ENCODE data around the gene SHC2. TPM values are rescaled to one million over a fixed set of nuclear protein-coding genes. Genes with fewer than 3 reads are reported as not detected.

SHC2 gene
- total and polyA plus RNA-seq, 2 of the 8 experiments (the other 6 are each of a cell fraction or from before 2014, with no cell fraction given), result 4.4 to 7.3 TPM

GRCh38 chr19:366951-367350, 93.9 kb downstream of the SHC2 start (continued):
- TF ChIP-seq JUND (IDR thresholded peaks at IDR 0.05; ENCODE audit: low read length), result no peak
- no peak for TF ChIP-seq CHD7 (IDR thresholded peaks at IDR 0.05; ENCODE audit: insufficient replicate concordance, low read length)
- no peak for TF ChIP-seq POLR2AphosphoS5 (IDR thresholded peaks at IDR 0.05; ENCODE audit: low read depth, low read length)
- no peak for TF ChIP-seq FOSL1 (IDR thresholded peaks at IDR 0.05; ENCODE audit: insufficient read depth, low read depth, low read length)

Measured in H1 (cell line).